ENCODE results near the gene FOXA2.

- TF ChIP-seq EZH2 (IDR thresholded peaks at IDR 0.05; ENCODE audit: borderline replicate concordance, low read length) (no peak), CTCF (IDR thresholded peaks at IDR 0.05; ENCODE audit: low read length) (no peak)
Measured at GRCh38 chr20:22581437-22582385, 2.7 kb downstream of the FOXA2 start.
